HepG2 (cell line): Measurements from ENCODE around the gene PCGF3. TPM values are rescaled to one million over a fixed set of nuclear protein-coding genes. Genes with fewer than 3 reads are reported as not detected.

Source experiments
- BATF2 ChIP-seq: sonication (generic); formaldehyde crosslinking; IDR thresholded peaks from 2 replicates; pipeline ENCODE4 v1.8.0; 2022; ENCODE audit warnings: mild to moderate bottlenecking, missing genetic modification reagents, moderate library complexity
- DDIT3 ChIP-seq: sonication (generic); formaldehyde crosslinking; IDR thresholded peaks from 2 replicates; pipeline ENCODE4 v1.4.0; 2020; ENCODE audit warnings: mild to moderate bottlenecking, missing genetic modification reagents
- FOSL1 ChIP-seq: sonication (generic); formaldehyde crosslinking; IDR thresholded peaks from 2 replicates; pipeline ENCODE4 v1.9.0; 2021; ENCODE audit warnings: missing genetic modification reagents, borderline replicate concordance
- GPN1 ChIP-seq: sonication (generic); formaldehyde crosslinking; IDR thresholded peaks from 2 replicates; pipeline ENCODE4 v1.5.1; 2020; ENCODE audit warnings: missing genetic modification reagents, borderline replicate concordance
- HIVEP1 ChIP-seq: sonication (generic); formaldehyde crosslinking; IDR thresholded peaks from 2 replicates; pipeline ENCODE4 v1.4.0; 2020; ENCODE audit warnings: mild to moderate bottlenecking, missing genetic modification reagents
- HNF4G ChIP-seq, 2 experiments: sonication (generic) in 1 of 2; formaldehyde crosslinking in 1 of 2; IDR thresholded peaks; 2 replicates each; pipeline versions ENCODE4 v1.4.0 to v1.6.1; 2011 to 2020; ENCODE audit warnings: borderline replicate concordance in 2 of 2, low read depth in 2 of 2, mild to moderate bottlenecking in 2 of 2, low read length in 1 of 2, missing genetic modification reagents in 1 of 2, moderate library complexity in 1 of 2
- HOXA3 ChIP-seq: sonication (generic); formaldehyde crosslinking; IDR thresholded peaks from 2 replicates; pipeline ENCODE4 v1.5.0; 2020; ENCODE audit warnings: missing genetic modification reagents
- MAF1 ChIP-seq: sonication (generic); formaldehyde crosslinking; IDR thresholded peaks from 2 replicates; pipeline ENCODE4 v1.5.0; 2020; ENCODE audit warnings: missing genetic modification reagents, borderline replicate concordance
- NFAT5 ChIP-seq: sonication (generic); formaldehyde crosslinking; IDR thresholded peaks from 2 replicates; pipeline ENCODE4 v1.4.0; 2020; ENCODE audit warnings: missing genetic modification reagents
- RFX1 ChIP-seq: fragments of 450-650 bp; IDR thresholded peaks from 2 replicates; pipeline ENCODE4 v1.6.1; 2017
- RNF2 ChIP-seq: fragments of 450-650 bp; conservative IDR thresholded peaks from 2 replicates; pipeline ENCODE4 v1.6.1; 2016; ENCODE audit warnings: low read depth
- SMAD1 ChIP-seq: sonication (generic); formaldehyde crosslinking; IDR thresholded peaks from 2 replicates; pipeline ENCODE4 v1.4.0; 2020; ENCODE audit warnings: missing genetic modification reagents, low read depth, mild to moderate bottlenecking, borderline replicate concordance
- SRF ChIP-seq: IDR thresholded peaks from 2 replicates; pipeline ENCODE4 v1.6.1; 2011; ENCODE audit warnings: mild to moderate bottlenecking, low read depth, low read length, moderate library complexity
- TAF1 ChIP-seq: sonication (generic); formaldehyde crosslinking; IDR thresholded peaks from 2 replicates; pipeline ENCODE4 v1.4.0; 2020; ENCODE audit warnings: missing genetic modification reagents
- TAF15 ChIP-seq: fragments of 200-400 bp; formaldehyde crosslinking; IDR thresholded peaks from one replicate; pipeline ENCODE4 v1.6.1; 2018; ENCODE audit warnings: mild to moderate bottlenecking, low read depth, low read length; ENCODE audit not compliant: poor library complexity, severe bottlenecking
- TBX2 ChIP-seq: sonication (generic); formaldehyde crosslinking; IDR thresholded peaks from 2 replicates; pipeline ENCODE4 v1.5.0; 2020; ENCODE audit warnings: missing genetic modification reagents, mild to moderate bottlenecking, borderline replicate concordance
- ZFP36L1 ChIP-seq: sonication (generic); formaldehyde crosslinking; IDR thresholded peaks from 2 replicates; pipeline ENCODE4 v1.8.0; 2022; ENCODE audit warnings: mild to moderate bottlenecking, missing genetic modification reagents, moderate library complexity
- ZNF124 ChIP-seq: sonication (generic); formaldehyde crosslinking; IDR thresholded peaks from 2 replicates; pipeline ENCODE4 v1.4.0; 2020; ENCODE audit warnings: missing genetic modification reagents
- ZNF230 ChIP-seq: sonication (generic); formaldehyde crosslinking; IDR thresholded peaks from 2 replicates; pipeline ENCODE4 v1.4.0; 2020; ENCODE audit warnings: mild to moderate bottlenecking, missing genetic modification reagents
- ZNF276 ChIP-seq: sonication (generic); formaldehyde crosslinking; IDR thresholded peaks from 2 replicates; pipeline ENCODE4 v1.4.0; 2020; ENCODE audit warnings: mild to moderate bottlenecking, low read depth, missing genetic modification reagents
- ZNF33B ChIP-seq: sonication (generic); formaldehyde crosslinking; IDR thresholded peaks from 2 replicates; pipeline ENCODE4 v1.5.1; 2020; ENCODE audit warnings: mild to moderate bottlenecking, missing genetic modification reagents
- ZNF510 ChIP-seq: sonication (generic); formaldehyde crosslinking; IDR thresholded peaks from 2 replicates; pipeline ENCODE4 v1.4.0; 2020; ENCODE audit warnings: low read depth, mild to moderate bottlenecking, missing genetic modification reagents
- ZNF546 ChIP-seq: sonication (generic); formaldehyde crosslinking; conservative IDR thresholded peaks from 2 replicates; pipeline ENCODE4 v1.8.1; 2023; ENCODE audit warnings: mild to moderate bottlenecking, missing genetic modification reagents
- polyA plus RNA-seq, 8 experiments: library from polyadenylated mRNA; depleted of rRNA in 3 of 8; stranded (reverse) in 7 of 8; unstranded in 1 of 8; fragments of >200 nt; fragmentation: Illumina TruSeq in 4 of 8; extraction: Trizol in 4 of 8; gene quantifications; 2 replicates each; pipeline versions ENCODE4 v1.2.1 to v1.2.3, GENCODE V29; 2011 to 2016; ENCODE audit warnings: low read depth in 4 of 8, missing spikeins in 1 of 8, mixed read lengths in 1 of 8; ENCODE audit not compliant: insufficient read depth in 1 of 8
- total RNA-seq, 5 experiments: library from RNA; depleted of rRNA; stranded (reverse); fragments of >200 nt; fragmentation: Illumina TruSeq; extraction: Trizol; gene quantifications; 2 replicates each; pipeline ENCODE4 v1.2.3, GENCODE V29; 2016; ENCODE audit warnings: low read depth in 1 of 5

PCGF3 gene
- total and polyA plus RNA-seq, 2 of the 13 experiments (the other 11 are each of a cell fraction or from before 2014, with no cell fraction given), result 28.6 to 66.2 TPM

GRCh38 chr4:683982-684622 lies 21.5 kb upstream of the PCGF3 start (continued):
- TF ChIP-seq ZNF276 (CRISPR knock-in tag) (peak; percentile 70; the same call in 1 of the 2 replicates), MAF1 (CRISPR knock-in tag) (no peak), NFAT5 (CRISPR knock-in tag) (no peak), SRF (no peak), HOXA3 (no peak; the same call in 1 of the 2 replicates), ZNF510 (CRISPR knock-in tag) (no peak), BATF2 (CRISPR knock-in tag) (no peak), HNF4G (IDR thresholded peaks at IDR 0.05; ENCODE audit: borderline replicate concordance, low read depth, low read length) (no peak), HNF4G (CRISPR knock-in tag; IDR thresholded peaks at IDR 0.05; ENCODE audit: borderline replicate concordance, low read depth) (no peak), TAF15 (no peak), ZNF124 (CRISPR knock-in tag) (peak; percentile 53; the same call in 1 of the 2 replicates), DDIT3 (CRISPR knock-in tag) (no peak), TAF1 (CRISPR knock-in tag) (peak; percentile 23; the same call in 1 of the 2 replicates), HIVEP1 (CRISPR knock-in tag) (no peak), FOSL1 (CRISPR knock-in tag) (no peak), ZNF546 (CRISPR knock-in tag) (no peak), RFX1 (no peak), RNF2 (no peak; the same call in 1 of the 2 replicates), TBX2 (CRISPR knock-in tag) (peak; percentile 42; the same call in 1 of the 2 replicates), SMAD1 (CRISPR knock-in tag) (no peak), GPN1 (CRISPR knock-in tag) (no peak), ZNF230 (CRISPR knock-in tag) (no peak), ZFP36L1 (CRISPR knock-in tag) (no peak), ZNF33B (CRISPR knock-in tag) (no peak)
